Neutrophil (primary cell): ENCODE measurements around the gene LIPT2.

Experiments
- H3K27ac ChIP-seq: fragments of 200-600 bp; sonication (generic); 2 replicates; pipeline ENCODE4 v1.5.1; 2016; ENCODE audit warnings: mild to moderate bottlenecking, moderate library complexity
- H3K27me3 ChIP-seq: fragments of 200-600 bp; sonication (generic); 2 replicates; pipeline ENCODE4 v1.6.0; 2016; ENCODE audit warnings: mild to moderate bottlenecking
- H3K36me3 ChIP-seq: fragments of 200-600 bp; sonication (generic); 2 replicates; pipeline ENCODE4 v1.5.1; 2017
- H3K4me1 ChIP-seq, 2 experiments: fragments of 200-600 bp in 1 of 2; sonication (generic) in 1 of 2; 1 replicate in 1 of 2; 2 replicates in 1 of 2; pipeline versions ENCODE4 v1.5.1 to v1.6.1; 2013 to 2016; ENCODE audit warnings: low read depth in 1 of 2, low read length in 1 of 2, mild to moderate bottlenecking in 1 of 2, moderate library complexity in 1 of 2; ENCODE audit not compliant: control insufficient read depth in 1 of 2, insufficient read depth in 1 of 2
- H3K4me3 ChIP-seq, 2 experiments: fragments of 200-600 bp in 1 of 2; sonication (generic) in 1 of 2; 1 replicate in 1 of 2; 2 replicates in 1 of 2; pipeline ENCODE4 v1.5.1; 2013 to 2016; ENCODE audit warnings: low read depth in 1 of 2, low read length in 1 of 2, mild to moderate bottlenecking in 1 of 2, moderate library complexity in 1 of 2
- H3K9me3 ChIP-seq: fragments of 200-600 bp; sonication (generic); 2 replicates; pipeline ENCODE4 v1.5.1; 2016
- CTCF ChIP-seq: fragments of 200-600 bp; sonication (generic); IDR thresholded peaks from 2 replicates; pipeline ENCODE4 v1.5.1; 2016; ENCODE audit warnings: antibody characterized with exemption

Gene LIPT2

GRCh38 chr11:74442636-74443035 is 50.9 kb downstream of the LIPT2 start:
- no peak overlapping the region for H3K4me3 ChIP-seq
- H3K27ac ChIP-seq: no peak overlapping the region

More at GRCh38 chr11:74442636-74443035, 50.9 kb downstream of the LIPT2 start:
- Histone ChIP-seq H3K36me3 (peaks cover 3% of the 10 kb centered on the region), H3K9me3 (no peaks in the 10 kb centered on the region), H3K27me3 (no peaks in the 10 kb centered on the region), H3K4me1 (no peaks in the 10 kb centered on the region)
- TF ChIP-seq CTCF: no peak
